ENCODE measurements around the gene M1AP.
"Not testable (repeated sequence)": the region's sequence is repeated elsewhere in the genome, so short reads cannot be mapped to it uniquely, and the experiment has no call there.

Gene M1AP

DNA sequence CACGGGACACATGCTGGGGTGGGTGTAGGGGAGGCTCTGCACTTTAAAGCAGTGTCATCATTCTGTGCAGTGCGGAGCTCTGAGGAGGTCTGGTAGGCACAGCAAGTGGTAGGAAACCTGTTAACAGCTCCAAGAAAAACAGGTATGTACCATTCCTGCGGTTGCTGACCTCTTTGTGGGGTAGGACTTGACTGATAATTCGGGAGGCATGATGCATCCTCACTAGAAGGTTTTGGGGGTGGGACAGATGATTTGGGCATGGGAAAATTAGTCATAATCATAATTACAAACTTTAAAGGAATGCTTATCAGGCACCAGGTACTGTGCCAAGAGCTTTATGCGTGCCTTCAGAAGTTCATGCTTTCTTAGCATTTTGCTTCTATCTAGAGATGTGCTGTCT lies 83.9 kb downstream of the M1AP start:
- no peak for DNase-seq (ENCODE audit: low read depth)

GRCh38 chr2:74562126-74562775 lies 85.9 kb downstream of the M1AP start:
- no peak for DNase-seq (ENCODE audit: low read depth)

- DNase-seq (ENCODE audit: low read depth), result not testable (repeated sequence)
Measured at GRCh38 chr2:74561022-74561421, 87.1 kb downstream of the M1AP start.

DNA sequence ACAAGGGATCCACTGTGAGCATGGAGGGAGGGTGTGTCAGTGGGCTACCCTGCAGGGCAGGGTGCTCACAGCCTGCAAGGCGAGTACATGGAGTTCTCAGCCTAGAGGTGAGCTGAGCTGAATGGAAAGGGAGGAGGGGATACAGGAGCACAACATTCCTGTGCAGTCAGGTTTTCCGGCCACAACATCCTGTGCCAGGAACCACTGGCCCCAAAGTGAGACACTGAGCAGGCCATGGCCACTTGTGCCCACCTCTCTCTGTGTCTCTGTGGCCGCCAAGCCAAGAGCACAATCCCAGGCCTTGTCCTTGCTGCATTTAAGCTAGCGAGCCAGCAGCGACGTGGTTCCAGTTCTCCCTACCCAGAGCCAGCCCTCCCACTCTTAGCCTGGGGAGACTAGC lies 87.5 kb downstream of the M1AP start:
- DNase-seq (ENCODE audit: low read depth), result no peak

DNA sequence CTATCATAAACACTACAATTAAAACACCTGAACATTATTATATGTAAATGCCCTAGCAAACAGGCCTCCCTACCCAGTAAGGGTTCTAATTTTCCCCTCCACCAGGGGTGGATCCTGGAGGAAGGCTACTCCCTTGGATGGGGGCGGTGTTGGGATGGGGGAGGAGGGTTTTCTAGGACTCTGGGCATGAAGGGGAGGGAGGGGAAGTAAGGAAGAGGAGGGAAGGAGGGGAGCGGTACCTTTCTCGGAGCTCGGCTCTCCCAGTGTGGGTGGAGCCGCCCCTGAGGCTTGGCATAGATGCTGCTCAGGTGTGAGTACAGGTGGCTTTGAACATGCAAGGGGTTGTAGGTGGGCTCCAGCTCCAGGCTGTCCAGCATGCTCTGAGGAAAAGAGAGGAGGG lies 88.2 kb downstream of the M1AP start:
- no peak for DNase-seq (ENCODE audit: low read depth)

GRCh38 chr2:74558284-74559230 lies 89.6 kb downstream of the M1AP start:
- no peak for DNase-seq (ENCODE audit: low read depth)

DNA sequence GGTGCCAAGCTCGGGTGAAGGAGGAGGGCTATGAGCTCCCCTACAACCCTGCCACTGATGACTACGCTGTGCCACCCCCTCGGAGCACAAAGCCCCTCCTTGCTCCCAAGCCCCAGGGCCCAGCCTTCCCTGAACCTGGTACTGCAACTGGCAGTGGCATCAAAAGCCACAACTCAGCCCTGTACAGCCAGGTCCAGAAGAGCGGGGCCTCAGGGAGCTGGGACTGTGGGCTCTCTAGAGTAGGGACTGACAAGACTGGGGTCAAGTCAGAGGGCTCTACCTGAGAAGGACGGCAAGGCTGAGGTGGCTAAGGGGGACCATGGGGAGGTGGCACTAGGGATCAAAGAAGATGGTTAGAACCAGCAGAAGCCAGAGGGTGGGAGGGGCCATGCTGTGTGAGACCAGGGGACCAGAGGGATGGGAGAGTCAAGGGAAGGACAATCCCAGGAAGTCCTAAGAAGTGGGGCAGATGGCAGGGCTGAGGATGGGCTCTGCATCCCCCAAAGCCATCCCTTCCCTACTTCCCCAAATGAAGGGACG lies 91.2 kb downstream of the M1AP start:
- DNase-seq (ENCODE audit: low read depth), result no peak

GRCh38 chr2:74556159-74556558 lies 92.0 kb downstream of the M1AP start:
- no peak for DNase-seq (ENCODE audit: low read depth)

- DNase-seq (ENCODE audit: low read depth), result no peak
Measured at GRCh38 chr2:74555610-74556103, 92.5 kb downstream of the M1AP start.

DNA sequence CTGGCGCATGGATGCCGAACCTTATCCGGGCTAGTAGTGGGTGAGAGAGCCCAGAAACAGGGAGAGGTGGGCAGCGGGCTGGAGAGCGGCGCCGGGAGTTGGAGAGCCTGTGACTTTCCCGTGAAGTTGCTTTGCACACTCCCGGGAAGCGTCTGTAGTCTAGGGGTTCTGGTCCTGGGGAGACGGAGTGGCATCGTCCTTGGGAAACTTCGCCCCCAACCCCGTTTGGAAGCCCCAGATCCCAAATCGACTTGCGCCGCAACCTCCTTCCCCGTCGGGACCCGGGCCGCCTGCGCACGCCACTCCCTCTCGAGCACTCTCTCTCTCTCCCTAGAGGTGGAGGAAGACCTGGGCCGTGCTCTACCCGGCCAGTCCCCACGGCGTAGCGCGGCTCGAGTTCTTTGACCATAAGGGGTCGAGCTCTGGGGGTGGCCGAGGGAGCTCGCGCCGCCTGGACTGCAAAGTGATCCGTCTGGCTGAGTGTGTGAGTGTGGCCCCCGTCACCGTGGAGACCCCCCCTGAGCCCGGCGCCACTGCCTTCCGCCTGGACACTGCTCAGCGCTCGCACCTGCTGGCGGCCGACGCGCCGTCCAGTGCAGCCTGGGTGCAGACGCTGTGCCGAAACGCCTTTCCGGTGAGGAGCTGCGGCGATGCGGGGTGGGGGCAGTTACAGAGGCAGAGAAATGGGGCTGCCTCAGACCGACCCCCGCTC lies 93.2 kb downstream of the M1AP start:
- peak; percentile 22 for DNase-seq (ENCODE audit: low read depth)

GRCh38 chr2:74553892-74554819 lies 94.0 kb downstream of the M1AP start, which contains the start of the genes DOK1 and LOXL3:
DOK1 (plus strand) TSS chr2:74554720; CDS start chr2:74554755, 35 bp downstream.
LOXL3 (minus strand) TSS chr2:74553942; CDS start chr2:74552634, 1,308 bp downstream.
- DNase-seq (ENCODE audit: low read depth), result peak; percentile 76

- DNase-seq (ENCODE audit: low read depth), result no peak
Measured at GRCh38 chr2:74552914-74553811, 95.0 kb downstream of the M1AP start.

- no peak for DNase-seq (ENCODE audit: low read depth)
Measured at GRCh38 chr2:74551942-74552913, 95.9 kb downstream of the M1AP start.

- no peak for DNase-seq (ENCODE audit: low read depth)
Measured at GRCh38 chr2:74551530-74551929, 96.6 kb downstream of the M1AP start.

- no peak for DNase-seq (ENCODE audit: low read depth)
Measured at GRCh38 chr2:74550231-74550630, 97.9 kb downstream of the M1AP start.

DNA sequence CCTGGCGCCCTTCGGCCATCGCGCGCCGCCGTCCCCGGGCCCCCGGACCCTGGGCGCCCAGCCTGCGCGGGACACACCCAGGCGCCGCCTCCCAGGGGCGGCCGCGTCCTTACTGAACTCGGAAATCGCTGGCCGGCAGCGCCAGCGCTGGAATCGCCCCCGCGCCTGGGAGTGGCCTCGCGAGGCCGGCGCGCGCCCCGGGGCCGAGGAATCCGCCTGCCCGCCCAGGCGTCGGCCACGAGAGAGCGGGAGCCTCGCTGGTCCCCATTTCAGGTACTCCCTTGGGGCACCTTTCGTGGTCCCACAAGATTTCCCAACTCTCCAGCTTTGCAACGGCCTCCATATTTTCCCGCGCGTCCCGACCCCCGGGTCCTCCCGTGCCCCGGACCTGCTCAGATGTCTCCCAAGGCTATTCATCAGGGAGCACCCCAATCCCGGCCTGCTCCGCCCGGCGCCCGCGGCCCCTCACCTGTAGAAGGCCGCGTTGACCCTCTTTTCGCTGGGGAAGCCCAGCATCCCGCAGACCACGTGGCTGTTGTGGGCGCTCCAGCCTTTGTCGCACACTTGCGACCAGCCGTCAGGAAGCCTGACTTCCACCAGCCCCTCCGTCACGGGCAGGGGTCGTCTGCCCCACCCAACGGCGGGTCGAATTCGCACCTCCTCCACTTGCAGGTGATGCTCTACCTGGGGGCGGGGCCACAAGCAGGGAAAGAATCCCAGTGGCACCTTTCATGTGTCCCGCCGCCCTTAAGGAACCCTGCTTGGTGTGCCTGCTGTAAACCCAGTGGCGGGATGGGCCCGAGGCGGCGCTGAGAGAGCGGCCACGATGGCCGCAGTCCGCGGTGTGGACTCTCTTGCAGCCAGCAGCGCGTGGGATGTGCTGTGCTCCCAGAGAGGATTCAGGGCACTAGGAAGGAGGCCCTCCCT lies 99.0 kb downstream of the M1AP start:
- no peak for DNase-seq (ENCODE audit: low read depth)

DNA sequence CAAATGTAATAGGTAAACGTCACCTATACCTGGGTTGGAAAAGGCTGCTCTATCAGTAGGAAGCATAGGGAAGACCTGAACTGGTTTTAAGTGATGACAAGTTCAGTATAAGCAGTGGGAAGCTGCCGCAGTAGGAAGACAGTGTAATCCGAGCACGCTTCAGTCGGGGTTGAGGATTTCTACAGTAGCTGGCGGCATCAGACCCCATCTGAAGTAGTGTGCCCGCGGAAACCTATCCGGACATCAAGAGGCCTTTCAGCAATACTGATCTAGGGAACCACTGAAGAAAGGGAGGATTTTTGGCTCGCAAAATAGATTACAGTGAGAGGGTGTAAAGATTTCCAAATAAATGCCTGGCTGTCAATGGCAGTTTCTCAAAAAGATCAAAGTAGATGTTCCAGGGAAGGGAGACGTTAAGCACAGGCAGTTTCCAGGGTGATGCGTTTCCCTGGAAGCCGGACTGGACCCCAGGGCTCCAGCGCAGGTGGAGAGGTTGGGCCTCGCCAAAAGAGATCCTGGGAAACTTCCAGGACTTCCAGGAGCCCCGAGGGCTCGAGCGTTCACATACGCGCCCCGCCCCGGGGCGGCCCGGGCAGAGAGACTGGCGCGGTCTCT lies 99.7 kb downstream of the M1AP start:
- DNase-seq (ENCODE audit: low read depth), result no peak
